HepG2 (cell line): Measurements from ENCODE around the gene SLC35A1.
A peak's percentile ranks its signal among the peaks of the same experiment; 100 is the strongest.

Experiments
- MAFG ChIP-seq: sonication (generic); formaldehyde crosslinking; IDR thresholded peaks from 2 replicates; pipeline ENCODE4 v1.5.1; 2020; ENCODE audit warnings: mild to moderate bottlenecking, missing genetic modification reagents
- MTF2 ChIP-seq: sonication (generic); formaldehyde crosslinking; IDR thresholded peaks from 2 replicates; pipeline ENCODE4 v1.5.0; 2020; ENCODE audit warnings: missing genetic modification reagents, borderline replicate concordance
- NFYB ChIP-seq: sonication (generic); formaldehyde crosslinking; IDR thresholded peaks from 2 replicates; pipeline ENCODE4 v1.4.0; 2020; ENCODE audit warnings: missing genetic modification reagents
- NR2F6 ChIP-seq, 2 experiments: IDR thresholded peaks; 2 replicates each; pipeline ENCODE4 v1.6.1; 2016; ENCODE audit warnings: antibody characterized with exemption in 1 of 2, mild to moderate bottlenecking in 1 of 2
- RARG ChIP-seq: sonication (generic); formaldehyde crosslinking; IDR thresholded peaks from 2 replicates; pipeline ENCODE4 v1.4.0; 2020; ENCODE audit warnings: low read depth, mild to moderate bottlenecking, missing genetic modification reagents
- ZNF563 ChIP-seq: sonication (generic); formaldehyde crosslinking; IDR thresholded peaks from 2 replicates; pipeline ENCODE4 v1.8.0; 2022; ENCODE audit warnings: mild to moderate bottlenecking, moderate library complexity, missing genetic modification reagents
- ZSCAN21 ChIP-seq: sonication (generic); formaldehyde crosslinking; IDR thresholded peaks from 2 replicates; pipeline ENCODE4 v1.8.0; 2022; ENCODE audit warnings: mild to moderate bottlenecking, missing genetic modification reagents, moderate library complexity, borderline replicate concordance
- TF ChIP-seq, protein P1 (sequence below), 2 experiments: sonication (generic) in 1 of 2; formaldehyde crosslinking in 1 of 2; IDR thresholded peaks; 2 replicates each; pipeline versions ENCODE4 v1.5.1 to v1.6.1; 2011 to 2020; ENCODE audit warnings: borderline replicate concordance in 1 of 2, low read depth in 1 of 2, low read length in 1 of 2, mild to moderate bottlenecking in 1 of 2, missing genetic modification reagents in 1 of 2, moderate library complexity in 1 of 2
- TF ChIP-seq, protein P2 (sequence below): sonication (generic); formaldehyde crosslinking; conservative IDR thresholded peaks from 2 replicates; pipeline ENCODE4 v1.4.0; 2020; ENCODE audit warnings: missing genetic modification reagents
- TF ChIP-seq, protein P3 (sequence below): sonication (generic); formaldehyde crosslinking; conservative IDR thresholded peaks from 2 replicates; pipeline ENCODE4 v1.8.1; 2023; ENCODE audit warnings: missing genetic modification reagents
- TF ChIP-seq, protein P4 (sequence below): sonication (generic); formaldehyde crosslinking; IDR thresholded peaks from 2 replicates; pipeline ENCODE4 v1.5.1; 2020; ENCODE audit warnings: missing genetic modification reagents, mild to moderate bottlenecking, borderline replicate concordance
- TF ChIP-seq, protein P5 (sequence below): IDR thresholded peaks from 2 replicates; pipeline ENCODE4 v1.6.1; 2016

DNA sequence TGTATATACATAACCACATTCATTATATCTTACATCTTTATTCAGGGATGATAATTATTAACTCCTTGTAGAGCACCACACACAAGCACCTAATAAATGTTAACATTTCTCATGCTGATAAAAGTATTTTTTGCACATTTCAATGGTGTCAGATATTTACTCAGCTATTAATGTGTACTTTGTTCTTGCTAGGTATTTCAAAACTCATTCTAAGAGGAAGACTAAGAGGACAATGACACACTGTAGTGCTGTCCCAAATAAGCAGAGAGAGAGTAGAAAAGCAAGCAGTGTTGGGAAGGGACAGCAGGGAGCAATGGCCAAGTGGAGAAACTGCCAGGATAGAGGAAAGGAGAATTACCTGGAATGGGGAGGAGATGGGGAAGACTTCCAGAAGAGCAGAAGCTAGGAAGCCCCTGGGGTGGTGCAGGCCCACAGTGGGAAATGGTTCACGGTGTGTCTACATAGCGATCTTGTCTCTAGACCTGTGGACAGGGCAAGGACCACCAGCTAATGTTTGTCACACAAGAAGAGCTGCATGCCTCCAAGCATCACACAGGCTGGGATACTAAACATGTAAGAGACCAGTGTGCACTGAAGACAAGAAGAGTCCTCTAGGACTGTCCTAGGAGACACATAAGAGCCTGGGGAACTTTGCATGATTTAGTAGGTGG lies 61.7 kb downstream of the SLC35A1 start:
- TF ChIP-seq, protein P1, sequence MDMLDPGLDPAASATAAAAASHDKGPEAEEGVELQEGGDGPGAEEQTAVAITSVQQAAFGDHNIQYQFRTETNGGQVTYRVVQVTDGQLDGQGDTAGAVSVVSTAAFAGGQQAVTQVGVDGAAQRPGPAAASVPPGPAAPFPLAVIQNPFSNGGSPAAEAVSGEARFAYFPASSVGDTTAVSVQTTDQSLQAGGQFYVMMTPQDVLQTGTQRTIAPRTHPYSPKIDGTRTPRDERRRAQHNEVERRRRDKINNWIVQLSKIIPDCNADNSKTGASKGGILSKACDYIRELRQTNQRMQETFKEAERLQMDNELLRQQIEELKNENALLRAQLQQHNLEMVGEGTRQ (IDR thresholded peaks at IDR 0.05; ENCODE audit: low read depth, low read length), result no peak
- TF ChIP-seq, protein P1 (CRISPR knock-in tag; IDR thresholded peaks at IDR 0.05; ENCODE audit: borderline replicate concordance), result no peak
- TF ChIP-seq MAFG, result no peak
- TF ChIP-seq, protein P2, sequence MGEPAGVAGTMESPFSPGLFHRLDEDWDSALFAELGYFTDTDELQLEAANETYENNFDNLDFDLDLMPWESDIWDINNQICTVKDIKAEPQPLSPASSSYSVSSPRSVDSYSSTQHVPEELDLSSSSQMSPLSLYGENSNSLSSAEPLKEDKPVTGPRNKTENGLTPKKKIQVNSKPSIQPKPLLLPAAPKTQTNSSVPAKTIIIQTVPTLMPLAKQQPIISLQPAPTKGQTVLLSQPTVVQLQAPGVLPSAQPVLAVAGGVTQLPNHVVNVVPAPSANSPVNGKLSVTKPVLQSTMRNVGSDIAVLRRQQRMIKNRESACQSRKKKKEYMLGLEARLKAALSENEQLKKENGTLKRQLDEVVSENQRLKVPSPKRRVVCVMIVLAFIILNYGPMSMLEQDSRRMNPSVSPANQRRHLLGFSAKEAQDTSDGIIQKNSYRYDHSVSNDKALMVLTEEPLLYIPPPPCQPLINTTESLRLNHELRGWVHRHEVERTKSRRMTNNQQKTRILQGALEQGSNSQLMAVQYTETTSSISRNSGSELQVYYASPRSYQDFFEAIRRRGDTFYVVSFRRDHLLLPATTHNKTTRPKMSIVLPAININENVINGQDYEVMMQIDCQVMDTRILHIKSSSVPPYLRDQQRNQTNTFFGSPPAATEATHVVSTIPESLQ (CRISPR knock-in tag), result no peak
- TF ChIP-seq ZNF563 (CRISPR knock-in tag), result no peak
- TF ChIP-seq NR2F6 (IDR thresholded peaks at IDR 0.05), result 0 out of 2 replicates have a peak, but pooled peaks have one; percentile 25
- TF ChIP-seq NR2F6 (CRISPR knock-in tag; IDR thresholded peaks at IDR 0.05), result no peak
- no peak for TF ChIP-seq NFYB (CRISPR knock-in tag)
- TF ChIP-seq RARG (CRISPR knock-in tag), result no peak
- TF ChIP-seq, protein P3, sequence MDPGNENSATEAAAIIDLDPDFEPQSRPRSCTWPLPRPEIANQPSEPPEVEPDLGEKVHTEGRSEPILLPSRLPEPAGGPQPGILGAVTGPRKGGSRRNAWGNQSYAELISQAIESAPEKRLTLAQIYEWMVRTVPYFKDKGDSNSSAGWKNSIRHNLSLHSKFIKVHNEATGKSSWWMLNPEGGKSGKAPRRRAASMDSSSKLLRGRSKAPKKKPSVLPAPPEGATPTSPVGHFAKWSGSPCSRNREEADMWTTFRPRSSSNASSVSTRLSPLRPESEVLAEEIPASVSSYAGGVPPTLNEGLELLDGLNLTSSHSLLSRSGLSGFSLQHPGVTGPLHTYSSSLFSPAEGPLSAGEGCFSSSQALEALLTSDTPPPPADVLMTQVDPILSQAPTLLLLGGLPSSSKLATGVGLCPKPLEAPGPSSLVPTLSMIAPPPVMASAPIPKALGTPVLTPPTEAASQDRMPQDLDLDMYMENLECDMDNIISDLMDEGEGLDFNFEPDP, result no peak
- TF ChIP-seq ZSCAN21 (CRISPR knock-in tag), result no peak
- TF ChIP-seq MTF2, result no peak
- TF ChIP-seq, protein P4, sequence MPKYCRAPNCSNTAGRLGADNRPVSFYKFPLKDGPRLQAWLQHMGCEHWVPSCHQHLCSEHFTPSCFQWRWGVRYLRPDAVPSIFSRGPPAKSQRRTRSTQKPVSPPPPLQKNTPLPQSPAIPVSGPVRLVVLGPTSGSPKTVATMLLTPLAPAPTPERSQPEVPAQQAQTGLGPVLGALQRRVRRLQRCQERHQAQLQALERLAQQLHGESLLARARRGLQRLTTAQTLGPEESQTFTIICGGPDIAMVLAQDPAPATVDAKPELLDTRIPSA (CRISPR knock-in tag), result no peak
- TF ChIP-seq, protein P5, sequence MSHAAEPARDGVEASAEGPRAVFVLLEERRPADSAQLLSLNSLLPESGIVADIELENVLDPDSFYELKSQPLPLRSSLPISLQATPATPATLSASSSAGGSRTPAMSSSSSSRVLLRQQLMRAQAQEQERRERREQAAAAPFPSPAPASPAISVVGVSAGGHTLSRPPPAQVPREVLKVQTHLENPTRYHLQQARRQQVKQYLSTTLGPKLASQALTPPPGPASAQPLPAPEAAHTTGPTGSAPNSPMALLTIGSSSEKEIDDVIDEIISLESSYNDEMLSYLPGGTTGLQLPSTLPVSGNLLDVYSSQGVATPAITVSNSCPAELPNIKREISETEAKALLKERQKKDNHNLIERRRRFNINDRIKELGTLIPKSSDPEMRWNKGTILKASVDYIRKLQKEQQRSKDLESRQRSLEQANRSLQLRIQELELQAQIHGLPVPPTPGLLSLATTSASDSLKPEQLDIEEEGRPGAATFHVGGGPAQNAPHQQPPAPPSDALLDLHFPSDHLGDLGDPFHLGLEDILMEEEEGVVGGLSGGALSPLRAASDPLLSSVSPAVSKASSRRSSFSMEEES (CRISPR knock-in tag), result no peak
